ENCODE results near the gene ZNF90.

ZNF90 gene

GRCh38 chr19:20164456-20164855, 86.7 kb downstream of the ZNF90 start:
- Histone ChIP-seq H3K27ac (ENCODE audit: low read depth, low read length) (no peak overlapping the region), H3K4me1 (ENCODE audit: insufficient read depth, low read length) (peaks cover 12% of the 10 kb centered on the region; the same call in 1 of the 2 replicates), H3K4me3 (ENCODE audit: low read length) (no peak overlapping the region), H3K27me3 (ENCODE audit: insufficient read depth, low read length) (no peaks in the 10 kb centered on the region), H3K36me3 (ENCODE audit: insufficient read depth, low read length) (peaks cover 6% of the 10 kb centered on the region; the same call in 1 of the 2 replicates), H3K9me3 (ENCODE audit: insufficient read depth, low read depth, low read length) (no peaks in the 10 kb centered on the region), H3K9ac (ENCODE audit: low read depth, low read length) (no peak overlapping the region)
- 95% methylated on average over 1 of the region's 1 CpG for WGBS

DNA sequence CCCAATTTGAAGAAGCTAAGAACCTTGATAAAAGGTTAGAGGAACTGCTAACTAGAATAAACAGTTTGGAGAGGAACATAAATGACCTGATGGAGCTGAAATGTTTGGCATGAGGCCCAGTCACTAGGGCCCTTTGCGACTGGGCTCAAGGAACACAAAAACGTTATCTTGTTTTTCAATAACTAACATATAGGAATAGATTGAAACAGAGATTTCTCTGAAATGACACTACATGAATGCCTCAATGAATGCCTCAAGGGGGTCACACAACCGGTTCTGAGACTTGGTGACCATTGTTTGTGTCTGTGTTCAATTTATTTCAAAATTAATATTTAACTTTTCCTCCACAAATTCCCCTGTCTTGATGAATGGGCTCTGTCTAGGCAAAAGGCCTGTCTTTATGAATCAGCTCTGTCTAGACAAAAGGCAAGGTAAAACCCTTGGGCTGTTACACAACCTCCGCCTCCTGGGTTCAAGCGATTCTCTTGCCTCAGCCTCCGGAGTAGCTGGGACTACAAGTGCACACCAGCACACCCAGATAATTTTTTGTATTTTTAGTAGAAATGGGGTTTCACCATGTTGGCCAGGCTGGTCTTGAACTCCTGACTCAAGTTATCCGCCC, 88.3 kb downstream of the ZNF90 start:
- Histone ChIP-seq H3K27ac (ENCODE audit: low read depth, low read length) (no peak overlapping the region), H3K27me3 (ENCODE audit: insufficient read depth, low read length) (no peaks in the 10 kb centered on the region)
- over 99% methylated on average over 5 of the region's 7 CpGs for WGBS

GRCh38 chr19:20167020-20167644, 89.3 kb downstream of the ZNF90 start, which contains the start of gene ZNF486:
ZNF486 (plus strand) TSS chr19:20167214; CDS start chr19:20167331, 117 bp downstream.
- peak within 1 kb of the TSS; percentile 88 for H3K9ac ChIP-seq (ENCODE audit: low read depth, low read length)
- H3K4me1 ChIP-seq (ENCODE audit: insufficient read depth, low read length): peaks cover 5% of the 10 kb centered on the region; the same call in 1 of the 2 replicates
- no peaks in the 10 kb centered on the region for H3K27me3 ChIP-seq (ENCODE audit: insufficient read depth, low read length)
- H3K36me3 ChIP-seq (ENCODE audit: insufficient read depth, low read length): peaks cover 30% of the 10 kb centered on the region
- 4% methylated on average over 25 of the region's 25 CpGs for WGBS
- peak within 1 kb of the TSS; percentile 89 for H3K27ac ChIP-seq (ENCODE audit: low read depth, low read length)
- peak within 1 kb of the TSS; percentile 86 for H3K4me3 ChIP-seq (ENCODE audit: low read length)
- H3K9me3 ChIP-seq (ENCODE audit: insufficient read depth, low read depth, low read length): no peaks in the 10 kb centered on the region

More for the DNA sequence above, 88.3 kb downstream of the ZNF90 start:
- H3K9ac ChIP-seq (ENCODE audit: low read depth, low read length): no peak overlapping the region
- peaks cover 11% of the 10 kb centered on the region; the same call in 1 of the 2 replicates for H3K4me1 ChIP-seq (ENCODE audit: insufficient read depth, low read length)
- H3K9me3 ChIP-seq (ENCODE audit: insufficient read depth, low read depth, low read length): no peaks in the 10 kb centered on the region
- H3K4me3 ChIP-seq (ENCODE audit: low read length): no peak overlapping the region
- H3K36me3 ChIP-seq (ENCODE audit: insufficient read depth, low read length): peaks cover 20% of the 10 kb centered on the region

GRCh38 chr19:20167651-20168122, 89.9 kb downstream of the ZNF90 start:
- WGBS: 9% methylated on average over 22 of the region's 22 CpGs
- Histone ChIP-seq H3K27me3 (ENCODE audit: insufficient read depth, low read length) (no peaks in the 10 kb centered on the region), H3K9me3 (ENCODE audit: insufficient read depth, low read depth, low read length) (no peaks in the 10 kb centered on the region), H3K9ac (ENCODE audit: low read depth, low read length) (peak overlapping the region; percentile 88), H3K27ac (ENCODE audit: low read depth, low read length) (peak overlapping the region; percentile 89), H3K36me3 (ENCODE audit: insufficient read depth, low read length) (peaks cover 35% of the 10 kb centered on the region), H3K4me3 (ENCODE audit: low read length) (peak overlapping the region; percentile 86), H3K4me1 (ENCODE audit: insufficient read depth, low read length) (peaks cover 4% of the 10 kb centered on the region; the same call in 1 of the 2 replicates)
